ENCODE measurements around the gene STIL. TPM values are rescaled to one million over a fixed set of nuclear protein-coding genes. Genes with fewer than 3 reads are reported as not detected.
"Not testable (repeated sequence)": the region's sequence is repeated elsewhere in the genome, so short reads cannot be mapped to it uniquely, and the experiment has no call there.

The STIL gene
- total RNA-seq, 1 donor from 2014 or later: 4.7 TPM

GRCh38 chr1:47324682-47325081, 10.7 kb upstream of the STIL start:
- no peaks in the 10 kb centered on the region for H3K27me3 ChIP-seq (ENCODE audit: control insufficient read depth in 3 of 3, insufficient read depth in 3 of 3, low read length in 3 of 3)
- no peaks in the 10 kb centered on the region for H3K36me3 ChIP-seq (ENCODE audit: control insufficient read depth in 3 of 3, insufficient read depth in 3 of 3, low read length in 3 of 3)
- H3K4me1 ChIP-seq (ENCODE audit: control insufficient read depth in 3 of 3, insufficient read depth in 3 of 3, low read length in 3 of 3): no peaks in the 10 kb centered on the region
- H3K9me3 ChIP-seq (ENCODE audit: control insufficient read depth in 3 of 3, low read length in 3 of 3): no peaks in the 10 kb centered on the region
- H3K27ac ChIP-seq (ENCODE audit: low read depth, low read length): no peak overlapping the region
- H3K9ac ChIP-seq (ENCODE audit: low read depth in 1 of 3, low read length in 3 of 3): no peak overlapping the region
- H3K4me3 ChIP-seq (ENCODE audit: low read length in 3 of 3): no peak overlapping the region

GRCh38 chr1:47323599-47324031, 9.7 kb upstream of the STIL start:
- Histone ChIP-seq H3K9me3 (ENCODE audit: control insufficient read depth in 3 of 3, low read length in 3 of 3) (no peaks in the 10 kb centered on the region), H3K36me3 (ENCODE audit: control insufficient read depth in 3 of 3, insufficient read depth in 3 of 3, low read length in 3 of 3) (no peaks in the 10 kb centered on the region), H3K27me3 (ENCODE audit: control insufficient read depth in 3 of 3, insufficient read depth in 3 of 3, low read length in 3 of 3) (no peaks in the 10 kb centered on the region), H3K27ac (ENCODE audit: low read depth, low read length) (no peak overlapping the region), H3K9ac (ENCODE audit: low read depth in 1 of 3, low read length in 3 of 3) (no peak overlapping the region), H3K4me1 (ENCODE audit: control insufficient read depth in 3 of 3, insufficient read depth in 3 of 3, low read length in 3 of 3) (no peaks in the 10 kb centered on the region), H3K4me3 (ENCODE audit: low read length in 3 of 3) (no peak overlapping the region)

GRCh38 chr1:47319968-47320367, 6.0 kb upstream of the STIL start:
- H3K27ac ChIP-seq (ENCODE audit: low read depth, low read length); H3K4me3 ChIP-seq (ENCODE audit: low read length in 3 of 3); H3K9ac ChIP-seq (ENCODE audit: low read depth in 1 of 3, low read length in 3 of 3); H3K9me3 ChIP-seq (ENCODE audit: control insufficient read depth in 3 of 3, low read length in 3 of 3); H3K36me3 ChIP-seq (ENCODE audit: control insufficient read depth in 3 of 3, insufficient read depth in 3 of 3, low read length in 3 of 3); H3K27me3 ChIP-seq (ENCODE audit: control insufficient read depth in 3 of 3, insufficient read depth in 3 of 3, low read length in 3 of 3); H3K4me1 ChIP-seq (ENCODE audit: control insufficient read depth in 3 of 3, insufficient read depth in 3 of 3, low read length in 3 of 3): not testable (repeated sequence)

- no peaks in the 10 kb centered on the region for H3K36me3 ChIP-seq (ENCODE audit: control insufficient read depth in 3 of 3, insufficient read depth in 3 of 3, low read length in 3 of 3)
- no peaks in the 10 kb centered on the region for H3K27me3 ChIP-seq (ENCODE audit: control insufficient read depth in 3 of 3, insufficient read depth in 3 of 3, low read length in 3 of 3)
- H3K9me3 ChIP-seq (ENCODE audit: control insufficient read depth in 3 of 3, low read length in 3 of 3): no peaks in the 10 kb centered on the region
- H3K27ac ChIP-seq (ENCODE audit: low read depth, low read length): no peak overlapping the region
- peaks cover 6 to 8% (median 7%) of the 10 kb centered on the region in 3 donors for H3K4me1 ChIP-seq (ENCODE audit: control insufficient read depth in 3 of 3, insufficient read depth in 3 of 3, low read length in 3 of 3)
- no peak overlapping the region for H3K4me3 ChIP-seq (ENCODE audit: low read length in 3 of 3)
- no peak overlapping the region for H3K9ac ChIP-seq (ENCODE audit: low read depth in 1 of 3, low read length in 3 of 3)
Observed at GRCh38 chr1:47317841-47318240, 3.9 kb upstream of the STIL start.

GRCh38 chr1:47309427-47309826, 4.5 kb downstream of the STIL start:
- Histone ChIP-seq H3K27ac (ENCODE audit: low read depth, low read length) (no peak overlapping the region), H3K4me3 (ENCODE audit: low read length in 3 of 3) (no peak overlapping the region), H3K27me3 (ENCODE audit: control insufficient read depth in 3 of 3, insufficient read depth in 3 of 3, low read length in 3 of 3) (no peaks in the 10 kb centered on the region), H3K9me3 (ENCODE audit: control insufficient read depth in 3 of 3, low read length in 3 of 3) (no peaks in the 10 kb centered on the region), H3K36me3 (ENCODE audit: control insufficient read depth in 3 of 3, insufficient read depth in 3 of 3, low read length in 3 of 3) (no peaks in the 10 kb centered on the region), H3K4me1 (ENCODE audit: control insufficient read depth in 3 of 3, insufficient read depth in 3 of 3, low read length in 3 of 3) (peaks cover 6 to 8% (median 7%) of the 10 kb centered on the region in 3 donors), H3K9ac (ENCODE audit: low read depth in 1 of 3, low read length in 3 of 3) (no peak overlapping the region)

GRCh38 chr1:47302472-47302871, 11.5 kb downstream of the STIL start:
- H3K9me3 ChIP-seq (ENCODE audit: control insufficient read depth in 3 of 3, low read length in 3 of 3): no peaks in the 10 kb centered on the region
- H3K4me1 ChIP-seq (ENCODE audit: control insufficient read depth in 3 of 3, insufficient read depth in 3 of 3, low read length in 3 of 3): peaks cover 0 to 3% (median under 1%) of the 10 kb centered on the region in 3 donors
- no peaks in the 10 kb centered on the region for H3K27me3 ChIP-seq (ENCODE audit: control insufficient read depth in 3 of 3, insufficient read depth in 3 of 3, low read length in 3 of 3)
- H3K36me3 ChIP-seq (ENCODE audit: control insufficient read depth in 3 of 3, insufficient read depth in 3 of 3, low read length in 3 of 3): no peaks in the 10 kb centered on the region
- H3K9ac ChIP-seq (ENCODE audit: low read depth in 1 of 3, low read length in 3 of 3): no peak overlapping the region
- no peak overlapping the region for H3K4me3 ChIP-seq (ENCODE audit: low read length in 3 of 3)
- H3K27ac ChIP-seq (ENCODE audit: low read depth, low read length): no peak overlapping the region

GRCh38 chr1:47298025-47298699, 15.8 kb downstream of the STIL start:
- peaks cover 0 to 3% (median 2%) of the 10 kb centered on the region in 3 donors for H3K4me1 ChIP-seq (ENCODE audit: control insufficient read depth in 3 of 3, insufficient read depth in 3 of 3, low read length in 3 of 3)
- H3K4me3 ChIP-seq (ENCODE audit: low read length in 3 of 3): no peak overlapping the region
- H3K9me3 ChIP-seq (ENCODE audit: control insufficient read depth in 3 of 3, low read length in 3 of 3): no peaks in the 10 kb centered on the region
- no peaks in the 10 kb centered on the region for H3K27me3 ChIP-seq (ENCODE audit: control insufficient read depth in 3 of 3, insufficient read depth in 3 of 3, low read length in 3 of 3)
- no peaks in the 10 kb centered on the region for H3K36me3 ChIP-seq (ENCODE audit: control insufficient read depth in 3 of 3, insufficient read depth in 3 of 3, low read length in 3 of 3)
- no peak overlapping the region for H3K9ac ChIP-seq (ENCODE audit: low read depth in 1 of 3, low read length in 3 of 3)
- H3K27ac ChIP-seq (ENCODE audit: low read depth, low read length): no peak overlapping the region

GRCh38 chr1:47295579-47295978, 18.4 kb downstream of the STIL start:
- H3K9me3 ChIP-seq (ENCODE audit: control insufficient read depth in 3 of 3, low read length in 3 of 3): no peaks in the 10 kb centered on the region

GRCh38 chr1:47294863-47295262, 19.1 kb downstream of the STIL start:
- not testable (repeated sequence) for H3K36me3 ChIP-seq (ENCODE audit: control insufficient read depth in 3 of 3, insufficient read depth in 3 of 3, low read length in 3 of 3); H3K4me3 ChIP-seq (ENCODE audit: low read length in 3 of 3); H3K27ac ChIP-seq (ENCODE audit: low read depth, low read length); H3K27me3 ChIP-seq (ENCODE audit: control insufficient read depth in 3 of 3, insufficient read depth in 3 of 3, low read length in 3 of 3); H3K4me1 ChIP-seq (ENCODE audit: control insufficient read depth in 3 of 3, insufficient read depth in 3 of 3, low read length in 3 of 3); H3K9me3 ChIP-seq (ENCODE audit: control insufficient read depth in 3 of 3, low read length in 3 of 3); H3K9ac ChIP-seq (ENCODE audit: low read depth in 1 of 3, low read length in 3 of 3)

More at GRCh38 chr1:47295579-47295978, 18.4 kb downstream of the STIL start:
- Histone ChIP-seq H3K36me3 (ENCODE audit: control insufficient read depth in 3 of 3, insufficient read depth in 3 of 3, low read length in 3 of 3) (no peaks in the 10 kb centered on the region), H3K4me1 (ENCODE audit: control insufficient read depth in 3 of 3, insufficient read depth in 3 of 3, low read length in 3 of 3) (peaks cover 0 to 3% (median 2%) of the 10 kb centered on the region in 3 donors), H3K27me3 (ENCODE audit: control insufficient read depth in 3 of 3, insufficient read depth in 3 of 3, low read length in 3 of 3) (no peaks in the 10 kb centered on the region), H3K4me3 (ENCODE audit: low read length in 3 of 3) (no peak overlapping the region), H3K9ac (ENCODE audit: low read depth in 1 of 3, low read length in 3 of 3) (no peak overlapping the region), H3K27ac (ENCODE audit: low read depth, low read length) (no peak overlapping the region)

GRCh38 chr1:47288116-47288515, 25.8 kb downstream of the STIL start:
- H3K27ac ChIP-seq (ENCODE audit: low read depth, low read length); H3K9ac ChIP-seq (ENCODE audit: low read depth in 1 of 3, low read length in 3 of 3); H3K9me3 ChIP-seq (ENCODE audit: control insufficient read depth in 3 of 3, low read length in 3 of 3); H3K4me1 ChIP-seq (ENCODE audit: control insufficient read depth in 3 of 3, insufficient read depth in 3 of 3, low read length in 3 of 3); H3K4me3 ChIP-seq (ENCODE audit: low read length in 3 of 3); H3K27me3 ChIP-seq (ENCODE audit: control insufficient read depth in 3 of 3, insufficient read depth in 3 of 3, low read length in 3 of 3); H3K36me3 ChIP-seq (ENCODE audit: control insufficient read depth in 3 of 3, insufficient read depth in 3 of 3, low read length in 3 of 3): not testable (repeated sequence)
